Nephron (organoid): ENCODE measurements around the gene MPV17.

ENCODE experiments used
- H3K27ac Mint-ChIP-seq, 3 experiments: 2 replicates each; pipeline ENCODE4 v1.8.0; 2020; ENCODE audit warnings: mixed read lengths in 3 of 3, mild to moderate bottlenecking in 2 of 3, moderate library complexity in 1 of 3
- H3K27me3 Mint-ChIP-seq: 2 replicates; pipeline ENCODE4 v1.8.0; 2021; ENCODE audit warnings: low read depth, mild to moderate bottlenecking, moderate library complexity, mixed read lengths
- H3K36me3 Mint-ChIP-seq: 2 replicates; pipeline ENCODE4 v1.8.0; 2020; ENCODE audit warnings: low read depth, mixed read lengths
- H3K4me1 Mint-ChIP-seq: 2 replicates; pipeline ENCODE4 v1.8.0; 2020; ENCODE audit warnings: mixed read lengths
- H3K4me3 Mint-ChIP-seq, 3 experiments: 2 replicates each; pipeline ENCODE4 v1.8.0; 2020; ENCODE audit warnings: mild to moderate bottlenecking in 3 of 3, mixed read lengths in 3 of 3, moderate library complexity in 2 of 3
- H3K9me3 Mint-ChIP-seq: 2 replicates; pipeline ENCODE4 v1.8.0; 2020; ENCODE audit warnings: mixed read lengths
- CTCF ChIP-seq, 3 experiments: fragments of 200-600 bp; sonication (generic); IDR thresholded peaks; one replicate each; pipeline ENCODE4 v1.5.0; 2021; ENCODE audit warnings: antibody characterized with exemption in 3 of 3; ENCODE audit not compliant: unreplicated experiment in 3 of 3

MPV17 gene

GRCh38 chr2:27296481-27296880 is 26.4 kb downstream of the MPV17 start:
- Mint-ChIP-seq H3K4me1 (peaks cover 11% of the 10 kb centered on the region), H3K9me3 (no peaks in the 10 kb centered on the region), H3K27ac (no peak overlapping the region), H3K36me3 (no peaks in the 10 kb centered on the region), H3K4me3 (no peak overlapping the region), H3K27me3 (peaks cover 25% of the 10 kb centered on the region)
- TF ChIP-seq CTCF (IDR thresholded peaks at IDR 0.05; ENCODE audit: unreplicated experiment in 3 of 3): no peak

GRCh38 chr2:27294928-27295327 is 28.0 kb downstream of the MPV17 start:
- Mint-ChIP-seq H3K4me3 (no peak overlapping the region), H3K9me3 (no peaks in the 10 kb centered on the region), H3K27ac (no peak overlapping the region), H3K36me3 (no peaks in the 10 kb centered on the region), H3K27me3 (peaks cover 26% of the 10 kb centered on the region), H3K4me1 (peaks cover 11% of the 10 kb centered on the region)
- no peak for TF ChIP-seq CTCF (IDR thresholded peaks at IDR 0.05; ENCODE audit: unreplicated experiment in 3 of 3)

- peak in 1 of 3 experiments; percentile 17 for TF ChIP-seq CTCF (IDR thresholded peaks at IDR 0.05; ENCODE audit: unreplicated experiment in 3 of 3)
- Mint-ChIP-seq H3K27me3 (peaks cover 32% of the 10 kb centered on the region), H3K27ac (no peak overlapping the region)
Measured at GRCh38 chr2:27291865-27292264, 31.0 kb downstream of the MPV17 start.

GRCh38 chr2:27290549-27290948 is 32.3 kb downstream of the MPV17 start:
- no peak overlapping the region for H3K4me3 Mint-ChIP-seq
- peaks cover 27% of the 10 kb centered on the region for H3K4me1 Mint-ChIP-seq
- H3K9me3 Mint-ChIP-seq: no peaks in the 10 kb centered on the region
- no peak overlapping the region for H3K27ac Mint-ChIP-seq
- peaks cover 40% of the 10 kb centered on the region for H3K27me3 Mint-ChIP-seq
- no peaks in the 10 kb centered on the region for H3K36me3 Mint-ChIP-seq
- no peak for TF ChIP-seq CTCF (IDR thresholded peaks at IDR 0.05; ENCODE audit: unreplicated experiment in 3 of 3)

More at GRCh38 chr2:27291865-27292264, 31.0 kb downstream of the MPV17 start:
- Mint-ChIP-seq H3K36me3 (no peaks in the 10 kb centered on the region), H3K4me3 (no peak overlapping the region), H3K9me3 (no peaks in the 10 kb centered on the region), H3K4me1 (peaks cover 21% of the 10 kb centered on the region)

- Mint-ChIP-seq H3K4me1 (peaks cover 38% of the 10 kb centered on the region), H3K27ac (no peak overlapping the region), H3K4me3 (no peak overlapping the region), H3K9me3 (no peaks in the 10 kb centered on the region), H3K27me3 (peaks cover 45% of the 10 kb centered on the region), H3K36me3 (no peaks in the 10 kb centered on the region)
- no peak for TF ChIP-seq CTCF (IDR thresholded peaks at IDR 0.05; ENCODE audit: unreplicated experiment in 3 of 3)
Measured at GRCh38 chr2:27288610-27289009, 34.3 kb downstream of the MPV17 start.

- Mint-ChIP-seq H3K27me3 (peaks cover 33% of the 10 kb centered on the region), H3K36me3 (no peaks in the 10 kb centered on the region)
Measured at GRCh38 chr2:27285481-27285880, 37.4 kb downstream of the MPV17 start.

More at GRCh38 chr2:27285481-27285880, 37.4 kb downstream of the MPV17 start:
- Mint-ChIP-seq H3K4me1 (peaks cover 56% of the 10 kb centered on the region), H3K27ac (no peak overlapping the region), H3K4me3 (peak overlapping the region in 2 of 3 experiments; percentile 7 to 81), H3K9me3 (no peaks in the 10 kb centered on the region)
- no peak for TF ChIP-seq CTCF (IDR thresholded peaks at IDR 0.05; ENCODE audit: unreplicated experiment in 3 of 3)
